Measurements from ENCODE around the gene FOXD3. TPM values are rescaled to one million over a fixed set of nuclear protein-coding genes. Genes with fewer than 3 reads are reported as not detected.

FOXD3 gene
- total RNA-seq, 4 donors from 2014 or later: 0.24 TPM; not detected in 3

DNA sequence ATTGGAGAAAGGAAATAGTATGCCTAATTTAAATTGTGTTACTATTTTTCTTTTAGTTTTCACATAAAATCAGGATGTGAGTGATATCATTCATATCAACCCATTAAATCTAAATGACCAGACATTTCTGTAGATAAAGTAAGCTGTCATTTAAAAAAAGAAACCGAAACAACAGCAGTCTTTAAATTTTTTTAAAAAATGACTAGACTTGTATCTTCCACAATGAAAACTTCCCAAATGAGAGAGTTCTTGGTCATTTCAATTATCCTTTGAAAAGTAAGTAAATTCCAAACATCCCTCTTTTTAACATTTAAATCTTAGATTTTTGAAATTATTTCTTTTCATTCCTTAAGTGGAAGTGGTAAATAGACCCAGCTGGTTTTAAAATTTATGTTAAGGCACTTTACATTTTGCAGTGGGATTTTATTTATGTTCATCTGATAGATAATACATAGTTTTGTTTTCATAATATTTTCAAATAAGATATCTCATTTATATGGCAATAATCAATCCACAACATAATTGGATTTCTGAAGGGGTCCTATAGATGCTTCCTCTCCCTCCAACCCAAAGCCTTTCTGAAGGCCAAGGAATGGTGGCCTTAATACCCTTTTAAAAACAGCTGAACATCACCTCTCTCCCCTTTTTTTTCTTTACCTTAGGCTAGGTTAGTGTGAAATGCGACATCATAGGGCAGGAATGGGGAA is 3.1 kb downstream of the FOXD3 start:
- intact Hi-C loops (cut with DNase I): no loop called here
- DNase-seq: no peak
- Histone ChIP-seq H3K4me1 (peaks cover 26 to 37% of the 10 kb centered on the region in 2 donors), H3K27me3 (peaks cover 82% of the 10 kb centered on the region), H3K4me3 (replicated peaks in 1 of 3) (no peak overlapping the region), H3K9me3 (no peaks in the 10 kb centered on the region), H3K27ac (no peak overlapping the region), H3K36me3 (no peaks in the 10 kb centered on the region)
- 14 to 23% methylated on average over 2 of the region's 2 CpGs for WGBS, 2 donors
- no peak for TF ChIP-seq POLR2A (IDR thresholded peaks at IDR 0.05)
- TF ChIP-seq, protein P1, sequence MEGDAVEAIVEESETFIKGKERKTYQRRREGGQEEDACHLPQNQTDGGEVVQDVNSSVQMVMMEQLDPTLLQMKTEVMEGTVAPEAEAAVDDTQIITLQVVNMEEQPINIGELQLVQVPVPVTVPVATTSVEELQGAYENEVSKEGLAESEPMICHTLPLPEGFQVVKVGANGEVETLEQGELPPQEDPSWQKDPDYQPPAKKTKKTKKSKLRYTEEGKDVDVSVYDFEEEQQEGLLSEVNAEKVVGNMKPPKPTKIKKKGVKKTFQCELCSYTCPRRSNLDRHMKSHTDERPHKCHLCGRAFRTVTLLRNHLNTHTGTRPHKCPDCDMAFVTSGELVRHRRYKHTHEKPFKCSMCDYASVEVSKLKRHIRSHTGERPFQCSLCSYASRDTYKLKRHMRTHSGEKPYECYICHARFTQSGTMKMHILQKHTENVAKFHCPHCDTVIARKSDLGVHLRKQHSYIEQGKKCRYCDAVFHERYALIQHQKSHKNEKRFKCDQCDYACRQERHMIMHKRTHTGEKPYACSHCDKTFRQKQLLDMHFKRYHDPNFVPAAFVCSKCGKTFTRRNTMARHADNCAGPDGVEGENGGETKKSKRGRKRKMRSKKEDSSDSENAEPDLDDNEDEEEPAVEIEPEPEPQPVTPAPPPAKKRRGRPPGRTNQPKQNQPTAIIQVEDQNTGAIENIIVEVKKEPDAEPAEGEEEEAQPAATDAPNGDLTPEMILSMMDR (IDR thresholded peaks at IDR 0.05): no peak

DNA sequence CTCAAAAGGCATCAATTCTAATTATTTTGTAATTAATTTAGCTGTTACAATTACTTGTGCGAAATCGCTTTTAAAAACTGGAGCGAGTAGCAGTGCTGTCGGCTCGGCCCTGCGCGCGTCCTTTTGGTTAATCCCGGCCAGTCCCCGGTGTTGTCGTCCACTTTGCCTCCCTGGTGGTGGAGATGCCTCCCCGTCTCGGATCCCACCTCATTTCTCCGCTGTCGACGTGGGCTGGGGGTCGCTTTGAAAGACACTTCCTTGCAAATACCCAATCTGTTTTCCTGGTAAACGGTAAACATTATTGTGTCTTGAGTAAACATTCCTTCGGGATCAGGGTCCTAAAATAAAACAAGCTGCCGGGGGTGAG is 3.7 kb downstream of the FOXD3 start:
- no peak overlapping the region for H3K4me3 ChIP-seq (replicated peaks in 1 of 3)
- no peak overlapping the region for H3K27ac ChIP-seq
- H3K36me3 ChIP-seq: no peaks in the 10 kb centered on the region
- WGBS, 2 donors: 13 to 14% methylated on average over 20 of the region's 20 CpGs
- no peak for TF ChIP-seq POLR2A (IDR thresholded peaks at IDR 0.05)
- TF ChIP-seq, protein P1 (IDR thresholded peaks at IDR 0.05): no peak
- H3K9me3 ChIP-seq: no peaks in the 10 kb centered on the region
- peaks cover 26 to 37% of the 10 kb centered on the region in 2 donors for H3K4me1 ChIP-seq
- intact Hi-C loops (cut with DNase I): no loop called here
- H3K27me3 ChIP-seq: peaks cover 78% of the 10 kb centered on the region
- no peak for DNase-seq

DNA sequence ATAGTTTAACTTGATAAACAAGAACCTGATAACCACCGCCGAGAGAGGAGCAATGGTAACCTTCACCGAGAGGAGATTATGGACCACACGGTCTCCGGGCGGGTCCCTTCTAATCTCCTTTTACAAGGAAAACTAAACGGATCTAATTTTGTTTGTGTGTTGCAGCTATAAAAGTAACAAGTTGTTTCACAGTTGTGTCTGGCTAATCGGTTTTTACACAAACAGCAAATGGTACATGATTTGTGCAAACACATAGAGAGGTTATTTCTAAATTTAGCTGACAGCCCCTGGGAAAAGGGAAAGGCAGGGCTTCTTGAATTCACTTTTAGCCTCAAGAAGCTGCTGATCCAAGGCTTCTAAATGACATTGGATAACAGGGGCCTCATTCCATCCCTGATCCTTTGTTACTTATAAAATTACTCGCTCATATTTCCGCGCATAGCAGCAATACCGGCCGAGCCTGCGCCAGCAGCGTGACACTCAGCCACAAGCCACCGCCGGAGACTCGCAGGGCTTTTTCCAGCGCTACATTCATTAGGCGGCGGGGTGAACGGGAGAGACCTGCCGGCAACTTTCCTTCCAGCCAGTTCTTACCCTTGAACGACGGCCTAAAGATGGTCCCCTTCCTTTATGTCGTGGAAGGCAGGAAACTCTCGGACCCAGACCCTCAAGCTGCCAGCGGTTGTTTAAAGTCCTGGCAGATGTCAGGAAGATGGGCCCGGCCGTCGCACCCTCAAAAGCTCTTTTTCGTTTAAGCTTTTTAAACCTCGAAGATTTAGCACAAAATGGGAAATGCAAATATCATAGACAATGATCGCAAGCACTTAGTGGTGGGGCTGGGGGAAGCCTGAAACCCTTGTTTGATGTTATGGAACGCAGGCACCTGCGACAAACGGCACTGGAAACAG is 4.4 kb downstream of the FOXD3 start:
- Histone ChIP-seq H3K4me1 (peaks cover 26 to 33% of the 10 kb centered on the region in 2 donors), H3K36me3 (no peaks in the 10 kb centered on the region), H3K27ac (no peak overlapping the region), H3K4me3 (replicated peaks in 1 of 3) (no peak overlapping the region), H3K27me3 (peaks cover 76% of the 10 kb centered on the region), H3K9me3 (no peaks in the 10 kb centered on the region)
- no peak for DNase-seq
- TF ChIP-seq POLR2A (IDR thresholded peaks at IDR 0.05): no peak
- TF ChIP-seq, protein P1 (IDR thresholded peaks at IDR 0.05): no peak
- 12 to 14% methylated on average over 37 of the region's 37 CpGs for WGBS, 2 donors
- intact Hi-C loops (cut with DNase I): no loop called here

DNA sequence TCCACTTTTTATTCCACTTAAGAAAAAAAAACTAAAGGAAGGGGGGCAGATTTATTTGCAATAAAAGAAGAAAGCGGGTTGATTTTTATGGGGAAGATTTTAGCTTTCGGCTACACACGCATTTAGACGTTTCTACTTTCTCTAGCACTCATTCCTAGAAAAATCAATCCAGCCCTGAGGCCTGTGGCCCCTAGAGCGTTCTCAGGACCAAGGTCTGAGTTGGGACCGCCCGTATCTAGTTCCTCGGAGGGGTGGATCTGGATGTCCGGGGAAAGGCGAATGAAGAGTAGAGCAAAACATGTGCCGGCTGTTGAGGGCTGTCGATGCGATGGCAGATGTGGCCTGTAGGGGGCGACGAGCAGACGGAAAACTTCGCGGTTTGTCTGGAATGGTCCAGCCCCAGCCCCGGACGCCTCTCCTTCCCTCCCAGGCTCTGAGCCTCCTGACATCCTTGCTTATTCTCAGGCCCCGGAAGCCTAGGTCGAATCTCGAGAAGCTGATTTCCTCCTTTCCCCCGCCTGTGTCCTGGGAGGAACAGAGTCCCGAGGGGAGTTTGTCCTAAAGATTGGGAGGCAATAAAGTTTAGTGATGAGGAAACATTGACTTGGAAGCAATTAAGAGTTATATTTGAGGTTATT is 5.2 kb downstream of the FOXD3 start:
- intact Hi-C loops (cut with DNase I): no loop called here
- no peak overlapping the region for H3K27ac ChIP-seq
- 5 to 10% methylated on average over 25 of the region's 25 CpGs for WGBS, 2 donors
- no peaks in the 10 kb centered on the region for H3K36me3 ChIP-seq
- no peak overlapping the region for H3K4me3 ChIP-seq (replicated peaks in 1 of 3)
- DNase-seq: peak; percentile 53 to 63
- H3K27me3 ChIP-seq: peaks cover 68% of the 10 kb centered on the region
- H3K4me1 ChIP-seq: peaks cover 18 to 25% of the 10 kb centered on the region in 2 donors
- no peaks in the 10 kb centered on the region for H3K9me3 ChIP-seq
- TF ChIP-seq, protein P1 (IDR thresholded peaks at IDR 0.05): peak; percentile 26 to 72 (median 54)
- TF ChIP-seq POLR2A (IDR thresholded peaks at IDR 0.05): no peak
